CD4-positive, alpha-beta T cell treated with Interleukin-6 for 4 hours (primary cell): ENCODE measurements around the gene TMEM139.

Experiments
- DNase-seq: peaks from one replicate; pipeline ENCODE4 v3.0.0-alpha.2; 2020; ENCODE audit warnings: mixed read lengths

The TMEM139 gene

DNA sequence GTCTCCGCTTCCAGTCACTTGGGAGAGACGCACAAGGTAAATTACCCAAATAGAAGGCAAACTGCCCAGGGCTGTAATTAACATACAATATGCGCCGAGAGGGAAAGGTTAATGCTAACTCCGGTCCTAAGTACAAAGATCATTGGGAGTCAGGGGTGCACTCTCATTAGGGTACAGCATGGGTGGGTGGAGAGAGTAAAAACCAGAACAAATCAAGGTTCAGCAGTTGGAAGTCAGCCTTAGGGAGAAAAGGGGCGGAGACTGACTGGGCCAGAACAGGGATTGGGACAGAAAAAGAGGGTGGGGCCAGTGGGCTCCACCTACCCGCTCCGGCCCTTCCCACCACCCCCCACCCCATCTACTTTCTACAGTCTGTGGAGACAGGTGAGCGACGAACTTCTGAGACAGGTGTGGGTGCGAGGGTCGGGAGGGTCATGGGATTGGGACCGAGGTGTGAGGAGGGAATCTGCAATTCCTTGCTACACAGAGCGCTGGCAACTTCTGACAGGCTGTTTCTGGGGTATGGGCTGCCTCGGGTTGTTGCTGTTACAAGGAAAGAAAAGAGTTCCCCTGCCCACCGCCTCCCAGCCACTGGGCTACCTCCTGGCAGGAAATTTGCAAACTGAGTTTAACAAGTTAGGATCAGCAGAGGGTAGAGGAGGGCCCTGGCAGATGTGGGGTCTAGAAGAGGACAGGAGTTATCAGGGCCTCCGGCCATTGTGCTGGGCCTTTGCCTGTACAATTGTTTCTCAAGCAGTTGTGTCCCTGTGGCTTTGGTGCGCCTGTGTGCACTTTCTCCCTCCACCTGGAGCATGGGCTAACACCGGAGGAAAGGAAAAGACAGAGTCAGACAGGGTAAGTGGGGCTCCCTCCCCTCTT lies at the start of gene TMEM139:
TMEM139 (plus strand) TSS at position 368 of the 879 bp plus-strand sequence. CDS start 1,000 bp downstream, outside the sequence.
- no peak for DNase-seq

DNA sequence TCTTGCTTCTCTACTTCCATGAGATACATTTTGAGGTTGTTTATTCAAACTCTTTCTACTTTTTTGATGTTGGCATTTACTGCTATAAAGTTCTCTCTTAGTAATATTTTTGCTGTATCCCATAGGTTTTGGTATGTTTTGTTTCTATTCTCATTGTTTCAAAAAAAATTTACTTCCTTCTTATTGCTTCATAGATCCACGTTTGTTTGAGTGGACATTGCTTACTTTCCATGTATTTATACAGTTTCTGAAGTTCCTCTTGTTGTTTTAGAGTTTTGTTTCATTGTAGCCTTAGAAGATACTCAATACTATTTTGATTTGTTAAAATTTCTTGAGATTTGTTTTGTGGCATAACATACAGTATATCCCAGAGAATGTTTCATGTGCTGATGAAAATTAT lies 49.2 kb upstream of the TMEM139 start:
- no peak for DNase-seq

DNA sequence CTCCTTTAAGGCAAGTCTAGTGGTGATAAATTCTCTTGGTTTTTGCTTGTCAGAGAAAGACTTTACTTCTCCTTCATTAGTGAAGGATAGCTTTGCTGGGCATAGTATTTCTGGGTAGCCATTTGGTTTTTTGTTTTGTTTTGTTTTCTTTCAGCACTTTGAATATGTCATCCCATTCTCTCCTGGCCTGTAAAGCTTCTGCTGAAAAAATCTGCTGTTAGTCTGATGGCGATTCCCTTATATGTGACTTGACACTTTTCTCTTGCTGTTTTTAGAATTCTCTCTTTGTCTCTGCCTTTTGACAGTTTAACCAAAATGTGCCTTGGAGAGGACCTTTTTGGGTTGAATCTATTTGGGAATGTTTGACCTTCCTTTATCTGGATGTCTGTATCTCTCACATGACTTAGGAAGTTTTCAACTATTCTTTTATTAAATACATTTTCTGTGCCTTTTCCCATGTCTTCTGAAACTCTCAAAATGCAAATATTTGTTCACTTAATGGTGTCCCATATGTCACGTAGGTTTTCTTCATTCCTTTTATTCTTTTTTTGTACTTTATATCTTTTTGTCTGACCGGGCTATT lies 48.3 kb upstream of the TMEM139 start:
- DNase-seq = no peak

DNA sequence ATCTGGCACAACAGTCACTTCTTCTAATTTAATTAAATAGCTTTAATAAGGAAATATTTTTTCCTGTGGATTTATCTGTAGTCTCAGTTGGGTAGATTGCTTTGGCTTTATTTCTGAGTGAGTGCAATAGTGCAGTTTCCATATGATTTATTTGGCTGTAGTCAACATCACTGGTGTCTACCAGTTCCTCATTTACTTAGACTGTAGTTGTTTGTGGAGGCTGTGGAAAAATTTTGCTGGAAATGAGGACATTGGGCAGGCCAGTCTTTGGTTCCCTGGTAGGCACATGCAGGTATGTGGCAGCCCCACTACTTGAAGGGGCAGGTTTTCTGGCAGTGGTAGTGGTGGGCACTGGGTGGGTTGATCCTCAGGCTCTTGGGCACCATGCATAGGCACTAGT lies 47.4 kb upstream of the TMEM139 start:
- DNase-seq = no peak

DNA sequence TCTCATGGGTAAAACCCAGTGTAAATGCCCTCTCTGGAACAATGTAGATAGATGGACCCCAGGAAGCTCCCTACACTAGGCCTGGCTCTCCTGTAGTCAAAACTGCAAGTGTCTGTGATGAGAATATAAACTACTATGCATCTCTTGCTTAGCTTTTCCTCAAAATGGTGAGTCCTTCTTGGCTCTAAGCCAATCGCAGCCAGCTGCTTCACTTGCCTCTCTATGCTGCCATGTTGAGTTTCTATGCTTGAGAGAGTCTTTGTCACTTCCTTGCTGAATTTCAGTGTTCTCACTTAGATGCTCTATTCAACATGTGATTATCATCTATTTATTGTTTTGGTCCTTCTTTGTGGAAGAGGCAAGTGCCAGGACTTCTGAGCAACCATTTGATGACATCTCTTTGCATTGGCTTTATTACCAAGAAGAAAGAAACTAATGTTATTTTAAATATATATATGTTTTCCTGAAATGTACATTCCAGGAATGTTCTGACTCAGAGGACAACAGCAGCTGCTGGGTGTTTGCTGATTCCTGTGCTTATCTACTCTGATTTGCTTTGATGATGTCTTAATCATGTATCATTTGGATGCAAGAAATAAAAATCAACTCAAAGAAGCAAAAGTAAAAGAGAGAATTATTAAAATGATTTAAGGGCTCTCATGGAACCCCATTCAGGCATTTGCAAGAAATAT lies 46.3 kb upstream of the TMEM139 start:
- no peak for DNase-seq

DNA sequence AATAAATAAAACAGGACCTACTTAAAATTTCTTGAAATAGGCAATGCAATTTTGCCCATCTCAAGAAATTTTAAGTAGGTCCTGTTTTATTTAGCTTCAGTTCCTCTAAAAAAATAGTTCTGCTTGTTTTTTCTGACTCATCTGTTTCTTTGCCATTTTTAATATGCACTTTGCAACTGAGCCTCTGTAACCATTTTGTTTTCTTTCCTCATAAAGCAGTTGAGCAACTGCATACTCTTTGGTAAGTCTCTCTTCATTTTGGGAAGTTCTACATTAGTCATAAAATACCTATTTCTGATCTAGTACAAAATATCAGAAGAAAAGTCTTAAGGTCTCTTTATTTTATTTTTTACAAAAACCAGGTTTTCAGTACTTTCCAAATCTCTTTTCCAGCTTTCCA lies 44.9 kb upstream of the TMEM139 start:
- DNase-seq = no peak

DNA sequence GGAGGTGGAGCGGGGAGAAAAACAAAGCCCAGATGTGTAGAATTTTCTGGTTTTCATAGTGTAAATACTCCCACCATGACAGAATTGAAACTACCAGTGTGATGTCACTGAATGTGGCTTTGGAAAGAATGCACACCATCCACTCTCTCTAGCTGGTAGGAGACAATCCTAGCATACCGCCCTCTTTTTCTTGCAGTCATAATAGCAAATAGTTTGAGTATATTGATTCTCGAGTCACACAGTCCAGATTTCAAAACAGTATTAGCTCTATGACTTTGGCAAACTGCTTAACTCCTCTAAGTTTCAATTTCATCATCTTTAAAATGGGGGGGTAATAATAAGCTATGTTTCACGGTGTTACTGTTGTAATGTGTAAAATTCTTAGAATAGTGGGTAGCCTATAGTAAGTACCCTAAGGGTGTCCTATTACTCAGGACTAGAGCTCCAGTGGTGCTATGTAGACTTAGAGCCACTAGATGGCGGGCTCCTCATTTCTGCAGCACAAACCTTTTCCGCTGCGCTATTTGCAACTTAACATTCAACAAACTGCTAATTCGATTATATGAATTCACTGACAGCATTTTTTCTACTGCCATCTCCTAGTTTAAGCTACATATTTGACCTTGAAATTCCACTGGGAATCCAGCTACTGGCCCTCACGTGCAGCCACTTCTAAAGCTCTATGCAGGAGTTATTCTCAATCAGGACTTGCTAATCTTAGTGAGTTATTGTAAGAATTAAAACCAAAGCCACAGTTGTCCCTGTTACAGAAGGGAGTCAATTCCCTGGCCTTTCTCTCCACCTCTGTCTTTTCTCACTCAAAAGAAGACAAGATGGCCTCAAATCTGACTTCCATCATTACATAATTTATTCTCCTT lies 44.2 kb upstream of the TMEM139 start:
- peak; percentile 78 for DNase-seq

DNA sequence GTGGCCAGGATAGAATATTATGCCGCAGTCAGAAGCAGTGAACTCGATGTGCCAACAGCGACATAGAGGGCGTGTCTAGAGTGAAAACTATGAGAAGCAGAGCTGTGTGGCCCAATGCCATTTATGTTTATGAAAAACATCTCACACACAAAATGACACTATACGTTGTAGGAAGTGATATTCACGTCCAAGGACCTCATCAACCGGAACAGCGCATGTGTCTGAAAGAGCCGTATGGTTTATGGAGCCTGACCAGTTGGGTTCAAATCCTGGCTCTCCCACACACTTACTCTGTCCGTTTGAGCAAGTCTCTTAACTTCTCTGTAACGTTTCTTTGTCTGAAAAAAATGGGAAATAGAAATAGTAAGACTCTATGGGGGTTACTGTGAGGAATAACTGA lies 42.5 kb upstream of the TMEM139 start:
- no peak for DNase-seq

DNA sequence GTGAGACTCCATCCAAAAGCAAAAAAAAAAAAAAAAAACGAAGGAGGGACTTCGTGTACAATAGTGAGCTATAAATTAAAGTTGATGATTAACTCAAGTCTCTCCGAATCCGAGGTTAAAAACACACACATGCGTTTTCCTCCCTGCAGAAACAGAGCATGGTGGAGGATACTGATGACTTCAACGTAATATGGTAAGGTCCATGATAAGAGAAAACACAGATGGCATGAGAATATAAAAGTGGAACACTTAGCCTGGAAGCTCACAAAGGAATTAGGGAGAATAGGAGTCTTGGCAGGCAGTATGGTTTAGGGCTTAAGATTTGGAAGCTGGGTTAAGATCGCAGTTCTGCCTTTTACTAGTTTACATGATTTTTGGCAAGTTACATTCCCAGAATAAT lies 41.6 kb upstream of the TMEM139 start:
- no peak for DNase-seq

DNA sequence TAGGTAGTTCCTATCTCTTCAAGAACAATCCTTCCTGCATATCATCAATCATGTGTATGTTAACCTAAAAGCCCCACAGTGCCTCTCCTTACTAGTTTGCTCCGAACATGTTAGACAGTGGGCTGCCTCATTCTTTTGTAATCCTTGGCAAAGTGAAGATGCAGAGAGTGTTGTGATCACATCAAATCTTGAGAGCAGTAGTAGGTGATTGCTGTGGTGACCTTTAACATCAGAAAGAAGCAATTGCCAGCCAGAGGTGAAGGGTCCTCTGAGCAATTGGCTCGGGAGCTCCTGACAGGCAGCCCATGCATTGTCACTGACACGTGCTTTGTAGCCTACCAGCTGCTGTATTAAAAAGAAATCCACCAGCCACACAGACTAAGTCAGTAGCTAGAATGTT lies 41.1 kb upstream of the TMEM139 start:
- DNase-seq = no peak

DNA sequence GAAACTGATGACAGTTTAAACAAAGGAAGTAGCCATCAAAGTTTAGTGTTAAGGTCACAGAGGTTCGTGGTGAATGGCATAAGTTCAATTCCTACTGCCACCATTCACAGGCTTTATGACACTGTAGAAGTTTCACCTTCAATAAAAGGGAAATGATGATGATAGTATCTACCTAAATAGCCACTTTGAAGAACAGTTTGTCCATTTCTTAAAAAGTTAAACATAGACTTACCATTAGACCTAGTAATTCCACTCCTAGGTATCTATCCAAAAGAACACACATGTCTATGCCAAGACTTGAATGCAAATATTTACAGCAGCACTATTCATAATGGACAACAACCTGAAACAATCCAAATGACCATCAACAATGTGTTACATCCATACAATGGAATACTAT lies 40.4 kb upstream of the TMEM139 start:
- no peak for DNase-seq

DNA sequence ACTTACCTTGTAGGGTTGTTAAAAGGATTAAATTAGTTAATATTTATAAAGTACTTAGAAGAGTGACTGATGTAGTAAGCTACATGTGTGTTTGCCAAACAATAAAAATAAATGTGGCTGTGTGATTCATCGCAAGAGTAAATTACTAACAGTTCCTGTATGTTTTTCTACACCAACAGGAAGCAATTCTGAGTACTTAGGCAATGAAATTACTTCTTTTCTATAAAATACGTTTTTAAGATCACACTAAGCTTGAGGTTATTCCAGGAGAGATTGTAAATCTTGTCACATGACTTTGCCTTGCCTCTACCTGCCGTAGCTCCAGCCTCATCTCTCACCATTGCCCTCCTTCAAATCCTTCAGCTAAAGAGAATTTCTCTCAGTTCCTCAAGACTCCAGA lies 39.6 kb upstream of the TMEM139 start:
- DNase-seq = no peak

DNA sequence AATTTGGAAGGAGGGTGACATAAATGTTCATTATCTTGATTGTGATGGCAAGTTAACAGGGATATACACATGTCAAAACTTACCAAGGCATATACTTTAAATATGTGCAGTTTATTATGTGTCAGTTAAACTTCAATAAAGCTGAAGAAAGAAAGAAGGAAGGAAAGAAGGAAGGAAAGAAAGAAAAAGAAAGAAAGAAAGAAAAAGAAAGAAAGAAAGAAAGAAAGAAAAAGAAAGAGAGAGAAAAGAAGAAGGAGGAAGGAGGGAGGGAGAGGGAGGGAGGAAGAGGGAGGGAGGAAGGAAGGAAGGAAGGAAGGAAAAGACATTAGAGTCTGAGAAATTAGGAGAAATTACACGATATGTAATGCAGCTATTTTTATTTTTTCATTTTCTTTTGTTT lies 37.4 kb upstream of the TMEM139 start:
- no peak for DNase-seq

DNA sequence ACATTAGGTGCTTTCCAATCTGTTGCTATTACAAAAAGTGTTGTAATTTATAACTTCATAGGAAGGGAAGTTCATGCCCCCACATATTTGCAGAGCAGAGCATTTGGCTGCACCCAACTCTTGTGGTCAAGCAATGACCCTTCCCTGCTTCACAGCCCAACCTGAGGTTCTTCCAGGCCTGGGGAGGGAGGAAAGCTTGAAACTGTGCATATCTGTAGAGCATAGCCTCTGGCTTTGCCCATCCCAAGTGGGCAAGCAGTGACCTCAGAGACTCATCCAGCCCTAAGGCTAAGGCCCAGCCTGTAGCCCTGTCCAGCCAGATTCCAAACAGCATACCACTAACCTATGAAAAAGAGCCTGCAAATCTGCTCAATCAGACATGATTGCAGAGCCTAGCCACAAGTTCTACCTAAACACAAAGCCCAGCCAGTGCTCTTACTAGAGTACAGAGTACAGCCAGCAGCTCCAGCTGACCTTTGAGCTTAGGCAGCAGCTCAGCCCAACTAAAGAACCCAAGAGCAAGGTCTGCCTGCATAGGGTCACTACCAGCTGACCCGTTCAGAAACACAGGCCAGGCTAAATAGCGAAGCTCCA lies 35.9 kb upstream of the TMEM139 start:
- no peak for DNase-seq

DNA sequence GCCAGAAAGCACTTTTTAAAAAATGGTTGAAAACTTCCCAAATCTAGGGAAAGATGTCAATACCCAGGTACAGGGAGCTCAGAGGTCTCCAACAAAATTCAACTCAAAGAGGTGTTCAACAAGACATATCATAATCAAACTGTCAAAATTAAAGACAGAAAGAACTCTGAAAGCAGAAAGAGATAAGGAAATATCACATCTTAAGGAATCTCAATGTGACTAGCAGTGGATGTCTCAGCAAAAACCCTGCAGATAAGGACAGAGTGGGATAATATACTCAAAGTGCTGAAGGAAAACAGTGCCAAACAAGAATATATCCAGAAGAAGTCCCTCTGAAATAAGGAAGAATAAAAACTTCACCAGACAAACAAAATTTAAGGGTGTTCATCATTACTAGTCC lies 34.6 kb upstream of the TMEM139 start:
- no peak for DNase-seq

DNA sequence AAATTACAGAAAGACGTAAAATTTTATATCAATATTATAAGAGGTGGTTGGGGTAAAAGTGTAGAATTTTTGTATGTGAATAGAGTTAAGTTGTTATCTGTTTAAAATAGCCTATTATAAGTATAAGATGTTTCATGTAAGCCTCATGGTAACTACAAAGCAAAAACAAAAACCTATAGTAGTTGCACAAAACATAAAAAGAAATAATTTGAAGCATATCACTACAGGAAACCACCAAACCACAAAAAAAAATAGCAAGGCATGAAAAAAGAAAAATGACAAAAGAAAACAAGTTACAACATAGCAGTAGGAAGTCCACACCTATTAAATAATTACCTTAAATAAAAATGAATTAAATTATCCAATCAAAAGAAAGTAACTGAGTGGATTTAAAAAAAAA lies 33.9 kb upstream of the TMEM139 start:
- no peak for DNase-seq

DNA sequence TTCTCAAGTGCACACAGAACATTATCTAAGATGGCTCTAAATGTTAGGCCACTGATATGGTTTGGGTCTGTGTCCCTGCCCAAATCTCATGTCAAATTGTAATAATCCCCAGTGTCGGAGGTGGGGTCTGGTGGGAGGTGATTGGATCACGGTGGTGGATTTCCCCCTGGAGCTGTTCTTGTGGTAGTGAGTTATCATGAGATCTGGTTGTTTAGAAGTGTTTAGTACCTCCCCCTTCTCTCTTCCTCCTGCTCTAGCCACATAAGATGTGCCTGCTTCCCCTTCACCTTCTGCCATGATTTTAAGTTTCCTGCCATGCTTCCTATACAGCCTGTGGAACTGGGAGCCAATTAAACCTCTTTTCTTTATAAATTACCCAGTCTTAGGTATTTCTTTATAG lies 32.8 kb upstream of the TMEM139 start:
- DNase-seq = peak; percentile 19

DNA sequence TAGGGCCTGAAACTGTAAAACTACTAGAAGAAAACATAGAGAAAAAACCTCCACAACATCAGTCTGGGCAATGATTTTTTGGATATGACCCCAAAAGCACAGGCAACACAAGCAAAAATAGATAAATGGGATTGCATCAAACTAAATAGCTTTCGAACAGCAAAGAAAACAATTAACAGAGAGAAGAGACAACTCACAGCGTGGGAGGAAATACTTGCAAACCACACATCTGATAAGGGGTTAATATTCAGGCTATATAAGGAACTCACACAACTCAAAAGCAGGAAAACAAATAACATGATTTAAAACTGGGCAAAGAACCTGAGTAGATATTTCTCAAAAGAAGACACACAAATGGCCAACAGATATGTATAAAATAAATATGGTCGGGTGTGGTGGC lies 29.2 kb upstream of the TMEM139 start:
- no peak for DNase-seq

DNA sequence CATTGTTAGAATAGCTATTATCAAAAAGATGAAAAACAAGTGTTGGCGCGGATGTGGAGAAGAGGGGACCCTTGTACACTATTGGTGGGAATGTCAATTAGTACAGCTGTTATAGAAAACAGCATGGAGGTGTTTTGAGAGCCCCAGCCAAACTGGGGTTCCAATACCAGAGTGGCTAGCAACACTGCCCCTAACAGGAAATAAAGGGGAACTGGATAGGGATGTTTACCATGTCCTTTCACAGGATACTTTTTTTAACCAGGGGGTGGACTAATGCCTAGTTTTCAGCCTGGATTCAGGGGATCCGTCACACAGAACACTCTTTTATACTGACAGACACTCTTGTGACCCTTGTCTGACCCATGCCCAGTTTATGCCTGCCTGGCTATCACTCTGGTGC lies 28.4 kb upstream of the TMEM139 start:
- no peak for DNase-seq

DNA sequence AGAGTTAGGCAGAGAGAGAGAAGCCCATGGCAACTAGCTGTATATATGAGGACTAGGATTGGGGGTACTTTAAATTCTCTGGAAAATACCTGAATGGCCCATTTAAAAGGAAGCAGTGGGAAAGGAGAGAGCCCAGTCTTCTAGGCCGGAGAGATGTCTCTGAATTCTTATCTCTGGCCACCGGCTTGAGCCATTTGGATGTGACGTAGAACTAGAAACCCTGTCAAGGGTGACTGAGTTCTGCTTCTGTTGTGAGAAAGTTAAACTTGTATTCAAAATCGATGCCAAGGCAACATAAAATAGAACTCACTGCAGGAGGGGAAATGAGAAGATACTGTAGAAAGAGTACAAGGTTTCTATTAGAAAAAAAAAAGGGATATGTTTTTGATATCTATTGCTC lies 27.8 kb upstream of the TMEM139 start:
- no peak for DNase-seq

DNA sequence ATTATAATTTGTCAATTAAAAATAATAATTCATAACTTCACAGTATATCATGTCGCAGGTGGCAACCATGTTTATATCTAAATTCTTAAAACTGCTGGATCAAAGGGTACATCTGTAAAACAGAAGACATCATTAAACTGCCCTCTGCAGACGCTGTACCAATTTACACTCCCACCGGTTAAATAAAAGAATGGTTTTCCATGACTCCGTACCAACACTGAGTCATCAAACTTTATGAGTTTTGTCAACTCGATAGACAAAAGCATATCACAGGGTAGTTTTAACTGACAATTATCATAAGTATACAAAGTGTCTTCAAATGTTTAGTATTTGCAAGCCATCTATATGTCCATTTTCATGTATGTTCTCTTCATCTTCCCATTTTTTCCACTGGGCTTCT lies 27.3 kb upstream of the TMEM139 start:
- DNase-seq = no peak

DNA sequence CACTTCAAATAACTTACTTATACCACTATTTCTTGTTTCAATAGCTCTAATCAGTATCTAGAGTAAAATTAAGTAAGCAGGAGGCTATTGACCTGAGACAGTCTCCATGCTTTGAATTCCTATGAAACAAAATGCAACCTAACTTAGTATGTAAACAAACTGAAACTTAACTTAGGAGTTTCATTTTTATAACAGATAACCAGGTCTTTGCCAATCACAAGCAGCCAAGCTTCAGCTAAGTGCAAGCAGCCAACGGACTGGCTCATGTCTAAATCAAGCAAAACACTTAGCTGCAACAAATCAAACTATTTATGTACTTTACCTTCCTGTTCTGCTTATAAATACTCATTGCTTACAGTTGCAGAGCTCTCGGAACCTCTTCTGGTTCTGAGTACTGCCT lies 25.9 kb upstream of the TMEM139 start:
- DNase-seq = peak; percentile 34

DNA sequence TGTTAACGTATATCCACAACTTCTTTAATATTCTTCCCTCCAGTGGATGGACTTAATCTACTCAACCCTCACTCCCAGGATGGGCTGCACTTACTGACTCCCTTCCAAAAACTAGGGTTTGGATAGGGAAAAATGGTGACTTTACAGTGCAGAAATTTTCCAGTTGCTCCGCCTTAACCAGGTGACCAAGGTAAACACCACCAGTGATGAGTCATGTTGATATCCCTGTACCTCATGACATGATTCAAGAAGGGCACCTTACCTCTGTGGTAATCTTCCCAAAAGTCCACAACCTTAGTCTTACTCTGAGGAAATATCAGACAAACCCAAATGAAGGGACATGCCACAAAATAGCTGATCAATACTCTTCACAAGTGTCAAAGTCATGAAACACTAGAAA lies 25.0 kb upstream of the TMEM139 start:
- DNase-seq = no peak
